C4-2B (cell line): Measurements from ENCODE around the gene CASP8.

Source experiments
- CTCF ChIP-seq: fragments of 450-650 bp; conservative IDR thresholded peaks from 2 replicates; pipeline ENCODE4 v1.5.1; 2017; ENCODE audit warnings: mild to moderate bottlenecking
- ZFX ChIP-seq: fragments of 450-650 bp; IDR thresholded peaks from 2 replicates; pipeline ENCODE4 v1.6.1; 2017

GRCh38 chr2:201271917-201272316 lies 11.6 kb downstream of the CASP8 start:
- TF ChIP-seq CTCF (no peak), ZFX (no peak)
